ENCODE results near the gene TMEM178A.

The TMEM178A gene

DNA sequence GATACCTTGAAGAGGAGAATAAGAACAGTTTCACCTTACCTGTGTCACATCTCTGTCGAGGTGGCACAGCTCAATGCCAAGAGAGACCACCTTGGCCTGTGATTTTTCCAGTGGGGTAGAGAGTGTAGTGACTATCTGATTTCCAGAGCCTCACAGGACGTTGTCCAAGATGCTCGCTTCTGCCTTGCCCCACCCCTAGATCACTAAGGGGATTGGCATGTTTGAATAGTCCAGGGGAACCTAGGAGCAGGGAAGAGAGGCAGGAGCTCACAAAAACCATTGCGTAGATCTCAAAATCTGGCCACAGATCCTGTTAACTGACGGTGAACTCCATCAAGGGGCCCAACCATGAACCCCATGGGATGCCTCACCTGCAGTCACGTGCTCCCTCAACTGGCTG lies 24.2 kb downstream of the TMEM178A start:
- no peak overlapping the region for H3K4me3 ChIP-seq (ENCODE audit: control insufficient read depth, low read depth, low read length)
- no peak for DNase-seq (ENCODE audit: low read depth)
- TF ChIP-seq, protein P1, sequence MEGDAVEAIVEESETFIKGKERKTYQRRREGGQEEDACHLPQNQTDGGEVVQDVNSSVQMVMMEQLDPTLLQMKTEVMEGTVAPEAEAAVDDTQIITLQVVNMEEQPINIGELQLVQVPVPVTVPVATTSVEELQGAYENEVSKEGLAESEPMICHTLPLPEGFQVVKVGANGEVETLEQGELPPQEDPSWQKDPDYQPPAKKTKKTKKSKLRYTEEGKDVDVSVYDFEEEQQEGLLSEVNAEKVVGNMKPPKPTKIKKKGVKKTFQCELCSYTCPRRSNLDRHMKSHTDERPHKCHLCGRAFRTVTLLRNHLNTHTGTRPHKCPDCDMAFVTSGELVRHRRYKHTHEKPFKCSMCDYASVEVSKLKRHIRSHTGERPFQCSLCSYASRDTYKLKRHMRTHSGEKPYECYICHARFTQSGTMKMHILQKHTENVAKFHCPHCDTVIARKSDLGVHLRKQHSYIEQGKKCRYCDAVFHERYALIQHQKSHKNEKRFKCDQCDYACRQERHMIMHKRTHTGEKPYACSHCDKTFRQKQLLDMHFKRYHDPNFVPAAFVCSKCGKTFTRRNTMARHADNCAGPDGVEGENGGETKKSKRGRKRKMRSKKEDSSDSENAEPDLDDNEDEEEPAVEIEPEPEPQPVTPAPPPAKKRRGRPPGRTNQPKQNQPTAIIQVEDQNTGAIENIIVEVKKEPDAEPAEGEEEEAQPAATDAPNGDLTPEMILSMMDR (conservative IDR thresholded peaks at IDR 0.05; ENCODE audit: control insufficient read depth, insufficient read depth, low read depth, low read length) = no peak

DNA sequence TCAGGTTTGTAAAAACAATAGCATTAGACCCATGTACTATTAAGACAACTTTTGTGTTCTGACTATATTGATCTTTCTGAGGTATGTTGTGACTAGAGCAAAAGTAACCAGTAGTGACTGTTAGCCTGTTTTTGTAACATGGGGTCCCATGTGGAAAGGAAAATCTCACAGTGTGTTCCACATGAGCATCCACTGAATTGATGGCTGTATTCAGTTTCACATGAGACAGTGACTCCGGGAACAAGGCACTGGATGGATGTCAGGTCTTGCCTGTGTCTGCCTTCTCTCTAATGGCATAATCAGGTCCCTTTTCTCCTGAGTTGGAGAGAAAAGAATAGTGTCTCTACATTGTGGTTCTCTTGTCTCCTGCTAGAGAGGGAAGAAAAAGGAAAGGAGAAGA lies 27.5 kb downstream of the TMEM178A start:
- no peak overlapping the region for H3K4me3 ChIP-seq (ENCODE audit: control insufficient read depth, low read depth, low read length)
- DNase-seq (ENCODE audit: low read depth) = no peak

DNA sequence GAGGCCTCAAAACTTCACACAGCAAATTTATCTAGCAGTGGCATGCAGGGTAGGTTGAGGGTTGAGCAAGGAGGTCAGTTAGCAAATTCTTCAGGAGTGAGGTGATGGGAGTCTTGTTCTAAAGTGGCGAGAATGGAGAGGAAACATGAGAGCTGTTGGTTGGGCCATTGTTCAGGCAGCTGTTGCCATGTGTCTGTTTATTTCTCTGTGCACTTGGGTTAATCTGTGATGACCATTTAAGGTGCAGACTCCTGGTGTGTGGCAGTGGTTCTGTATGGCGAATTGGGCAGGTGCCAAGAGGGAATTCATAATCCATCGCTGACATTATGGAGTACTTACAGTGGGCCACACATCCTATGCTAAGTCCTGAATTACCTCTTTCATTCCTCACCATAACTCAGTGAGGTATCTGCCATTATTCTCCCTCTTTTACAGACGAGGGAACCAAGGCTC lies 30.4 kb downstream of the TMEM178A start:
- peak; percentile 63 for DNase-seq (ENCODE audit: low read depth)
- no peak overlapping the region for H3K4me3 ChIP-seq (ENCODE audit: control insufficient read depth, low read depth, low read length)
- TF ChIP-seq, protein P1 (conservative IDR thresholded peaks at IDR 0.05; ENCODE audit: control insufficient read depth, insufficient read depth, low read depth, low read length) = no peak

More for the DNA sequence above, 27.5 kb downstream of the TMEM178A start:
- TF ChIP-seq, protein P1 (conservative IDR thresholded peaks at IDR 0.05; ENCODE audit: control insufficient read depth, insufficient read depth, low read depth, low read length) = no peak

DNA sequence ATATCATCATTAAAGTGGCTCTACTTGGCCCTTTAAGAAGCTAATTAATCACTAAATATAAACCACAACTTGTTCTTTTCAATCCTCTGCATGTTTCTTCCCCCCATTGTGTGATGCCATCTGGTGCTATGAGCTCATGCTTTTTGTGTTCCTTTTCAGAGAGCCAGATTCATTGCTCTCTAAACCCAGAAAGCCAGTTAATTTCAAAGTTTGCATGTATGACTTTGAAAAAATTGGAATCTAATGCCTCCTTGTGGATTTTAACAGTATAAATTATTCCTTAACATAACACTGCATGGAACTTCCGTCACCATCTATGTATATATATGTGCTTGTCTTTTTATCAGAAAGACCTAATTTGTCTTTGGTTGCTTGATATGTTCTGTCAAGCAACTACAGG lies 31.1 kb downstream of the TMEM178A start:
- TF ChIP-seq, protein P1 (conservative IDR thresholded peaks at IDR 0.05; ENCODE audit: control insufficient read depth, insufficient read depth, low read depth, low read length) = peak; percentile 45
- DNase-seq (ENCODE audit: low read depth) = peak; percentile 80
- H3K4me3 ChIP-seq (ENCODE audit: control insufficient read depth, low read depth, low read length) = no peak overlapping the region

DNA sequence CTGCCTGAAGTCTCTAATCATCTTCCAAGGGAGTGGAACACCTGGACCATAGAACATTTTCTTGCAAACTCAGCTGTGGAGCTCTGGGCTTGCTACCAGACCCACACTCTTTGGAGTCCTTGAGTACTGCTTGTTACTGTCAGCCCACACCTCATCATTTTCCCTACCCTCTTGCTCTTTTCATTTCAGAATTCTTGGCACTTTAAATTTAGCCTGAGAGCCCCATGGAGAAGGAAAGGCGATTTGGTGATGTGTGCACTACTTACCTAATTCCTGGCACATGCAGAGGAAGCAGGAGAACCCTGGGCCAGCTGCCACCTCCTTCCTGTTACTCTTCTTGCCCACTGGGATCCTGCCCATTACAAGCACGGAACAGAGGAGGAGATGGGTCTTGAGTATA lies 31.7 kb downstream of the TMEM178A start:
- H3K4me3 ChIP-seq (ENCODE audit: control insufficient read depth, low read depth, low read length) = no peak overlapping the region
- no peak for DNase-seq (ENCODE audit: low read depth)
- TF ChIP-seq, protein P1 (conservative IDR thresholded peaks at IDR 0.05; ENCODE audit: control insufficient read depth, insufficient read depth, low read depth, low read length) = no peak

DNA sequence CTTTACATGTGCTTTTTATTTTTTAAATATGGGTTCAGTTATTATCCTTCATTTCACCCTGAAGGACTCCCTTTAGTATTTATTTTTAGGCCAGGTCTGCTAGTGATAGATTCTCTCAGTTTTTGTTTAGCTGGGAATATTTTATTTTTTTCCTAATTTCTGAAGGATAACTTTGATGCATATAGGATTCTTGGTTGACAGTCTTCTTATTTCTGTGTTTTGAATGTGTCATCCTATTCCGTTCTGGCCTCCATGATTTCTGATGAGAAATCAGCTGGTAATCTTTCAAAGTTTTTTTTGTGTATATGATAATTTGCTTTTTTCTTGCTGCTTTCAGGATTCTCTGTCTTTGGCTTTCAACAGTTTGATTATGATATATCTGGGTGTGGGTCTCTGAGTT lies 35.4 kb downstream of the TMEM178A start:
- DNase-seq (ENCODE audit: low read depth) = no peak
- no peak overlapping the region for H3K4me3 ChIP-seq (ENCODE audit: control insufficient read depth, low read depth, low read length)
- TF ChIP-seq, protein P1 (conservative IDR thresholded peaks at IDR 0.05; ENCODE audit: control insufficient read depth, insufficient read depth, low read depth, low read length) = no peak

Measured in fibroblast of mammary gland (primary cell).